ENCODE data around the gene TRIO. TPM values are rescaled to one million over a fixed set of nuclear protein-coding genes. Genes with fewer than 3 reads are reported as not detected.

TRIO gene
- total and polyA plus RNA-seq, 2 of the 8 experiments (the other 6 are each of a cell fraction or from before 2014, with no cell fraction given), result 35.1 to 69.1 TPM

- TF ChIP-seq CHD7 (IDR thresholded peaks at IDR 0.05; ENCODE audit: insufficient replicate concordance, low read length), result no peak
- TF ChIP-seq MAFK (IDR thresholded peaks at IDR 0.05; ENCODE audit: low read depth, low read length), result no peak
- TF ChIP-seq SP1 (IDR thresholded peaks at IDR 0.05; ENCODE audit: low read depth, low read length), result no peak
- no peak for TF ChIP-seq RAD21 (IDR thresholded peaks at IDR 0.05 in 1 of 2, conservative IDR thresholded peaks at IDR 0.05 in 1 of 2; ENCODE audit: low read depth in 2 of 2, low read length in 2 of 2)
- no peak for TF ChIP-seq POLR2AphosphoS5 (IDR thresholded peaks at IDR 0.05; ENCODE audit: low read depth, low read length)
- no peak for TF ChIP-seq TBP (IDR thresholded peaks at IDR 0.05; ENCODE audit: low read depth, low read length)
- TF ChIP-seq E2F6 (IDR thresholded peaks at IDR 0.05), result no peak
- TF ChIP-seq SRF (IDR thresholded peaks at IDR 0.05; ENCODE audit: low read depth, low read length), result no peak
- no peak for TF ChIP-seq SUZ12 (IDR thresholded peaks at IDR 0.05; ENCODE audit: low read length)
Observed at GRCh38 chr5:14250748-14251701, 107.9 kb downstream of the TRIO start (continued).
